NCI-H2171 treated with DMSO at 0.1 percent for 48 hours (cell line): ENCODE results near the gene CFAP46.
"Not testable (repeated sequence)": the region's sequence is repeated elsewhere in the genome, so short reads cannot be mapped to it uniquely, and the experiment has no call there.

Experiments
- DNase-seq: peaks from one replicate; lab custom pipeline; 2025; lab: John Stamatoyannopoulos, UW

The CFAP46 gene

GRCh38 chr10:132899054-132899750 lies 43.2 kb downstream of the CFAP46 start:
- no peak for DNase-seq

- no peak for DNase-seq
These were observed 43.8 kb downstream of the CFAP46 start for GRCh38 chr10:132898391-132899053.

- no peak for DNase-seq
These were observed 44.6 kb downstream of the CFAP46 start for GRCh38 chr10:132897516-132898381.

GRCh38 chr10:132893786-132894185 lies 48.6 kb downstream of the CFAP46 start:
- DNase-seq, result peak; percentile 8

GRCh38 chr10:132893090-132893489 lies 49.3 kb downstream of the CFAP46 start:
- peak; percentile 88 for DNase-seq

GRCh38 chr10:132892004-132892403 lies 50.4 kb downstream of the CFAP46 start:
- DNase-seq, result no peak

GRCh38 chr10:132891368-132891767 lies 51.0 kb downstream of the CFAP46 start:
- no peak for DNase-seq

- no peak for DNase-seq
These were observed 52.1 kb downstream of the CFAP46 start for GRCh38 chr10:132890301-132890700.

- DNase-seq, result no peak
These were observed 52.8 kb downstream of the CFAP46 start for GRCh38 chr10:132889556-132889955.

- DNase-seq, result no peak
These were observed 53.4 kb downstream of the CFAP46 start for GRCh38 chr10:132888898-132889490.

GRCh38 chr10:132888446-132888845 lies 53.9 kb downstream of the CFAP46 start:
- DNase-seq, result not testable (repeated sequence)

GRCh38 chr10:132886211-132887099 lies 55.9 kb downstream of the CFAP46 start:
- DNase-seq, result no peak

- DNase-seq, result no peak
These were observed 56.7 kb downstream of the CFAP46 start for GRCh38 chr10:132885451-132886210.

- no peak for DNase-seq
These were observed 57.6 kb downstream of the CFAP46 start for GRCh38 chr10:132884691-132885271.

GRCh38 chr10:132884041-132884440 lies 58.3 kb downstream of the CFAP46 start:
- no peak for DNase-seq

- DNase-seq, result no peak
These were observed 58.9 kb downstream of the CFAP46 start for GRCh38 chr10:132883391-132883881.

- DNase-seq, result no peak
These were observed 60.1 kb downstream of the CFAP46 start for GRCh38 chr10:132882069-132882951.

GRCh38 chr10:132881186-132881920 lies 61.0 kb downstream of the CFAP46 start:
- DNase-seq, result no peak
